D341Med (cell line): ENCODE data around the gene ANKRD36.
"Not testable (repeated sequence)": the region's sequence is repeated elsewhere in the genome, so short reads cannot be mapped to it uniquely, and the experiment has no call there.

ENCODE experiments used
- DNase-seq: peaks from one replicate; pipeline ENCODE4 v3.0.0; 2012; ENCODE audit warnings: low spot score

Gene ANKRD36

GRCh38 chr2:97113050-97113881, at the start of gene ANKRD36:
TSS of gene ANKRD36 (plus strand) at chr2:97113153. CDS start at chr2:97113740, 587 bp downstream.
- DNase-seq, result peak; percentile 79

DNA sequence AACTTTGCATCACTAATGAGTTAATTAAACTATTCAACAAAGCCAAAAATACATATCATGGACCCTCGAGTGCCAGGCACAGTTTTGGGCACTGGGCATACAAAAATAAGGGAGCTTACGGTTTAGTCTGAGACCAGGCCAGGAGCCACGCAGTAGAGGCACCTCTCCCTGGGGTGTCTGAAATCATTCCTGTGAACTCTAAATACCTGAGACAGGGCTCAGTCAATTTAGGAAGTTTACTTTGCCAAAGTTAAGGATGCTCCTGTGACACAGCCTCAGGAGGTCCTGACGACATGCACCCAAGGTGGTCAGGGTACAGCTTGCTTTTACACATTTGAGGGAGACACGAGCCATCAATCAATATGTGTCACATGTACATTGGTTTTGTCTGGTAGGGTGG, 46.9 kb upstream of the ANKRD36 start:
- not testable (repeated sequence) for DNase-seq

- no peak for DNase-seq
These were observed 45.5 kb upstream of the ANKRD36 start for GRCh38 chr2:97067279-97068004.

DNA sequence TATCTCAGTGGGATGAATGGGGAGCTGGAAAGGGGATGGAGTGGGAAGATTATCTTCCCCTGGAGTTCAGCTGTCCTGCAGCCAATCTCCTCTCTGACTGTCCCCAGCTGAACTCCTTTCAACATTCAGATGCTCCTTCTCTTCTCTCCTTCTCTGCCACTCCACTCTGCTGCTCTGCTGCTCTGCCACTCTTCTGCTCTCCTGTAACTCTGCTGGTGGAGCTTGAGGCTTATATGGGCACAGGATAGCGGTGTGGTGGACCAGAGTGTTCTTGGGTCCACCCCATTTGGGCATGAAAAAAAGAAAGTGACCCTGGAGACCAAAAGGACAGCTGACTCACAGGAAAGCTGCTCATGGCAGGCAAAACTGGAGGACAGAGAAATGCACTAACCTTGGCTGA, 44.9 kb upstream of the ANKRD36 start:
- DNase-seq, result no peak

GRCh38 chr2:97068722-97069121, 44.2 kb upstream of the ANKRD36 start:
- not testable (repeated sequence) for DNase-seq

DNA sequence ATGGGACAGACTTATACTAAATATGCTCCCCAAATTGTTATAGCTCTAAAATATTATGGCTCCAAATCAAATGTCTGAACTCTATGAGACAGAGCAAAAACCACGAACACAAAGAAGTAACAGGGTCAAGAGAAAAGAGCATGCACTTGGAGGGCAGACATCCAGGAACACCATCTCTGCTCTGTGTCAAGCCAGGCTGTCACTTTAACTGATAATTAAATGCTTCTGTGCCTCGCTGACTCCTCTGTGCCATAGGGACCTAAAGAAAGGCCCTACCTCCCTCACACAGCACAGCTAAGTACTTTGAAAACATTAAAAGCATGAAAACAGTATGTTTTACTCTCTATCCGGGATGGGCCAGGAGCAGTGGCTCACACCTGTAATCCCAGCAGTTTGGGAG, 42.0 kb upstream of the ANKRD36 start:
- not testable (repeated sequence) for DNase-seq

DNA sequence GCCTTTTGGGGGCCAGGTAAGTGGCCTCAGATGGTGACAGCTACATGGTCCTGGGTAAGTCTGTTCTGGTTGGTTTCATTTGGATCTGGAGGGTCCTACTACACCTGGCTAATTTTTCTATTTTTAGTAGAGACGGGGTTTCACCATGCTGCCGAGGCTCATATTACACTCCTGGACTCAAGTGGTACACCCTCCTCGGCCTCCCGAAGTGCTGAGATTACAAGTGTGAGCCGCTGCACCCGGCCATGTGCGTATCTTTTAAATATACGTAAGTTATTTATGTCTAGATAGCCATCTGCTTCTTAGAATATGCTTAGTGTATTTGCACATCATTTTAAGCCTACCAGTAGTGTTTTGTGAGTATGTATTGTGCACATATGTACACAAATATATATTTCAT, 35.7 kb upstream of the ANKRD36 start:
- not testable (repeated sequence) for DNase-seq

DNA sequence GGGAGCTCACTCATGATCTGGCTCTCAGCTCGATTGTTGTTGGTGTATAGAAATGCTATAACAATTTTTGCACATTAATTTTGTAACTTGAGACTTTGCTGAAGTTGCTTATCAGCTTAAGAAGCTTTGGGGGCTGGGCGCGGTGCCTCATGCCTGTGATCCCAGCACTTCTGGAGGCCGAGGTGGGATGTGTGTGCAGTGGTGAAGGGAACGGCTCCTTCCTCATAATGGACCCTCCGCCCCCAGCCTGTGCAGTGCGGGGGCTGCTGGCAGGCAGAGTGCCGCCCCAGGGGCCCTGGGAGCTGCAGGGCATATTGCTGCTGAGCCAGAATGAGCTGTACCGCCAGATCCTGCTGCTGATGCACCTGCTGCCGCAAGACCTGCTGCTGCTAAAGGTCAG, 32.1 kb upstream of the ANKRD36 start:
- not testable (repeated sequence) for DNase-seq

DNA sequence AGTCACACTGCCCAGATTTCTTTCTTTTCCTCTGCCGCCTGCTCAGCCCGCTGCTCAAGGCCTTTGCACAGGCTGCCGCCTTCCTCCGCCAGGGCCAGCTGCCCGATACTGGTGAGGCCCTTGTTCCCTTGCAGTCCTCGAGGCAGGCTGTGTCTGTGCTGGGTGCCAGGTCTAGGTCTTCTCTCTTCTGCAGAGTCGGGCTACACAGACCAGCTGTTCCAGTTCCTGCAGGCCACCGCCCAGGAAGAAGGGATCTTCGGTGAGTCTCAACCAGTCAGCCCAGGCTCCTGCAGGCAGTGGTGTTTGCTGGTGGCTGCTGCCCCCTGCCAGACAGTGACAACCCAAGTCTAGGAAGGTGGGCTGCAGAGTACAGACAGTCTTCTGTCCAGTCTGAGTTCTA, 30.7 kb upstream of the ANKRD36 start:
- DNase-seq, result not testable (repeated sequence)

- not testable (repeated sequence) for DNase-seq
These were observed 29.4 kb upstream of the ANKRD36 start for GRCh38 chr2:97083516-97083915.

GRCh38 chr2:97085093-97085492, 27.9 kb upstream of the ANKRD36 start:
- not testable (repeated sequence) for DNase-seq

DNA sequence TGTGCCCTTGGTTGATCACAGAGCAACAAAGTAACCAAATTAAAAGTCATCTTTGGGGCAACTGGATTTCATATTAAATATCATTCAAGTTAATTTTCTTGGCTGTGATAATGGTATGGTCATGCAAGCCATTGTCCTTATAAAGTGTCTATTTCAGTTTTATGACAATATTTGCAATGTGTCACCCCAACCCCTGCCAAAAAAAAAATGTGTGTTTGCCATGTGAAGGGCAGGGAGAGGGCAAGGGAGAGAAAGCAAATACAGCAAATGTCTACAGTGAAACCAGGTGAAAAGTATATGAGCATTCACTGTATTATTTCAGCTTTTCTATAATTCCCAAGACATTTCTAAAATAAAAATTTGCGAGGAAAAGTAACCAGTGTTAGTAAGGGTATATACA, 24.2 kb upstream of the ANKRD36 start:
- not testable (repeated sequence) for DNase-seq

DNA sequence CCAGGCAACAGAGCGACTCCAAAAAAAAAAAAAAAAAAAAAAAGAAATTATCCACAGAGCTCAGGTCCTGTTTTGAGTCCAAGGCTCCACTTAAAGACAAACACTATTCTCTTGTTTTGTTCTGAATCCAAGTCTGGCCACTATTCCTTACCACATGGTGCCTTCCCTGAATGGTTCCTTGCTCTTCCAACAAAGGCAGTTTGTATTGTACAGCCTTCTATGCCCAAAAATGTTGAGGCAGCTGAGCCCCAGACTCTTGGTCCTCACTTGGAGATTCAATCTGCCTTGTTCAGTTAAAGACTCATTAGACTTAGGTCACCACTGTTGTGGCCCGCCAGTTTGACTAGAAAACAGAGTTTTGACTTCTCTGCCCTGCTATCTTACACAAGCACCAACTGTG, 20.0 kb upstream of the ANKRD36 start:
- DNase-seq, result not testable (repeated sequence)

GRCh38 chr2:97093983-97094771, 18.8 kb upstream of the ANKRD36 start:
- not testable (repeated sequence) for DNase-seq

GRCh38 chr2:97094772-97095611, 18.0 kb upstream of the ANKRD36 start, which contains the start of gene FAHD2B:
TSS of gene FAHD2B (minus strand) at chr2:97094882. CDS start at chr2:97091706, 3,176 bp downstream.
- DNase-seq, result peak; percentile 70

GRCh38 chr2:97095661-97096060, 17.3 kb upstream of the ANKRD36 start:
- DNase-seq, result no peak

DNA sequence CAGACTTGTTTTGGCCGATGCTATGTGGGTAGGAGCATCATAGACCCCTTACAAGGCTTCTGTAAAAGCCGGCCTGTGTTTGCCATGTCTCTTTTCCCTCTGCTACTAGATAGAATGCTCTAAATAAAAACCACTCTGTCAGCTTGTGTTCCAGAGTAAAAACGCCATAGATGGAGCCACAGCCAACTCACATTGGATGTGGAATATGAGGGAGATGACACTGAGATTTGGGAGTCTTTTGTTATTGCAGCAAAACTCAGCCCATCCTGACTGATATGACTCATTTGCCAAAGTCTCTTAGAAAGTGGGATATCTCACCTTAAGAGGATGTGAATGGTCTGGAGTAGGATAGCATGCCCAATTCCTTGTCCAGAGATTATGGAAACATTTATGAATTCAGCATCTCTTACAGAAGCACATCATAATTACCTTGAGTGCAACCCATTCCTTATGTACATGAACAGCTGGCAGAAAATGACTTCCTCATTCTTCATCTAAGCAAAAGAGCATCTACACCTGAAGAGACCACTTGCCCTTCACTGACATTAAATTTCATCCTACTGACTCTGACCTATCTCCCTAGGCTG, 14.1 kb upstream of the ANKRD36 start:
- DNase-seq, result not testable (repeated sequence)

GRCh38 chr2:97106878-97107277, 6.1 kb upstream of the ANKRD36 start:
- DNase-seq, result not testable (repeated sequence)

DNA sequence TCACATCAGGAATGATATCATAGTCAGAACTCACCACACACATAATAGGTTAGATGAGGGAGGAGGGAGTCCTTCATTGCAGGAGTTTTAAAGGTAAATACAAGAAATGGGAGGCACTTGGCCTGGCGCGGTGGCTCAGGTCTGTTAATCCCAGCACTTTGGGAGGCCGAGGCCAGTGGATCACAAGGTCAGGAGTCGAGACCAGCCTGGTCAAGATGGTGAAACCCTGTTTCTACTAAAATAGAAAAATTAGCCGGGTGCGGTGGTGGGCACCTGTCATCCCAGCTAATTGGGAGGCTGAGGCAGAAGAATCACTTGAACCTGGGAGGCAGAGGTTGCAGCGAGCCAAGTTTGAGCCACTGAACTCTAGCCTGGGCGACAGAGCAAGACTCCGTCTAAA, 1.7 kb upstream of the ANKRD36 start:
- not testable (repeated sequence) for DNase-seq

GRCh38 chr2:97112320-97113049, 468 bp upstream of the ANKRD36 start:
- DNase-seq, result peak; percentile 34
